ENCODE measurements around the gene PACS1.

The PACS1 gene

GRCh38 chr11:66062408-66062807 lies 7.7 kb upstream of the PACS1 start:
- Mint-ChIP-seq H3K4me3 (peak overlapping the region; percentile 27), H3K4me1 (ENCODE audit: low read depth) (peaks cover 38% of the 10 kb centered on the region), H3K27ac (peak overlapping the region; percentile 83)

GRCh38 chr11:66063900-66064299 lies 6.2 kb upstream of the PACS1 start:
- peaks cover 50% of the 10 kb centered on the region for H3K4me1 Mint-ChIP-seq (ENCODE audit: low read depth)

More at GRCh38 chr11:66062408-66062807, 7.7 kb upstream of the PACS1 start:
- H3K27me3 Mint-ChIP-seq, result no peaks in the 10 kb centered on the region
- peaks cover 30% of the 10 kb centered on the region for H3K36me3 Mint-ChIP-seq
- no peaks in the 10 kb centered on the region for H3K9me3 Mint-ChIP-seq (ENCODE audit: low read depth)

GRCh38 chr11:66064571-66064970 lies 5.5 kb upstream of the PACS1 start:
- peaks cover 57% of the 10 kb centered on the region for H3K4me1 Mint-ChIP-seq (ENCODE audit: low read depth)
- peaks cover 30% of the 10 kb centered on the region for H3K36me3 Mint-ChIP-seq
- H3K9me3 Mint-ChIP-seq (ENCODE audit: low read depth), result no peaks in the 10 kb centered on the region
- H3K27ac Mint-ChIP-seq, result no peak overlapping the region
- no peaks in the 10 kb centered on the region for H3K27me3 Mint-ChIP-seq
- no peak overlapping the region for H3K4me3 Mint-ChIP-seq

More at GRCh38 chr11:66063900-66064299, 6.2 kb upstream of the PACS1 start:
- Mint-ChIP-seq H3K27ac (peak overlapping the region; percentile 62), H3K9me3 (ENCODE audit: low read depth) (no peaks in the 10 kb centered on the region), H3K4me3 (no peak overlapping the region), H3K36me3 (peaks cover 30% of the 10 kb centered on the region), H3K27me3 (no peaks in the 10 kb centered on the region)

- H3K27me3 Mint-ChIP-seq, result no peaks in the 10 kb centered on the region
- peak overlapping the region; percentile 82 for H3K27ac Mint-ChIP-seq
- H3K36me3 Mint-ChIP-seq, result peaks cover 22% of the 10 kb centered on the region
- no peaks in the 10 kb centered on the region for H3K9me3 Mint-ChIP-seq (ENCODE audit: low read depth)
- H3K4me1 Mint-ChIP-seq (ENCODE audit: low read depth), result peaks cover 50% of the 10 kb centered on the region
- no peak overlapping the region for H3K4me3 Mint-ChIP-seq
These were observed 3.3 kb upstream of the PACS1 start for GRCh38 chr11:66066751-66067150.

GRCh38 chr11:66067640-66068039 lies 2.4 kb upstream of the PACS1 start:
- no peaks in the 10 kb centered on the region for H3K9me3 Mint-ChIP-seq (ENCODE audit: low read depth)
- peak overlapping the region; percentile 93 for H3K27ac Mint-ChIP-seq
- no peak overlapping the region for H3K4me3 Mint-ChIP-seq
- H3K27me3 Mint-ChIP-seq, result no peaks in the 10 kb centered on the region
- peaks cover 20% of the 10 kb centered on the region for H3K36me3 Mint-ChIP-seq
- peaks cover 57% of the 10 kb centered on the region for H3K4me1 Mint-ChIP-seq (ENCODE audit: low read depth)

- Mint-ChIP-seq H3K27ac (peak overlapping the region; percentile 93), H3K9me3 (ENCODE audit: low read depth) (no peaks in the 10 kb centered on the region), H3K27me3 (no peaks in the 10 kb centered on the region), H3K4me1 (ENCODE audit: low read depth) (peaks cover 62% of the 10 kb centered on the region), H3K4me3 (peak overlapping the region; percentile 88), H3K36me3 (peaks cover 13% of the 10 kb centered on the region)
These were observed 1.8 kb upstream of the PACS1 start for GRCh38 chr11:66068154-66068821.

- Mint-ChIP-seq H3K27ac (peak overlapping the region; percentile 93), H3K36me3 (peaks cover 11% of the 10 kb centered on the region)
These were observed 953 bp upstream of the PACS1 start for GRCh38 chr11:66068923-66069714.

GRCh38 chr11:66070604-66071380 lies 720 bp downstream of the PACS1 start:
- Mint-ChIP-seq H3K4me3 (peak overlapping the region; percentile 96), H3K36me3 (peaks cover 3% of the 10 kb centered on the region), H3K4me1 (ENCODE audit: low read depth) (peaks cover 78% of the 10 kb centered on the region), H3K9me3 (ENCODE audit: low read depth) (no peaks in the 10 kb centered on the region), H3K27ac (peak overlapping the region; percentile 93), H3K27me3 (no peaks in the 10 kb centered on the region)

More at GRCh38 chr11:66068923-66069714, 953 bp upstream of the PACS1 start:
- Mint-ChIP-seq H3K4me3 (peak overlapping the region; percentile 88), H3K27me3 (no peaks in the 10 kb centered on the region), H3K4me1 (ENCODE audit: low read depth) (peaks cover 69% of the 10 kb centered on the region), H3K9me3 (ENCODE audit: low read depth) (no peaks in the 10 kb centered on the region)

- Mint-ChIP-seq H3K36me3 (peaks cover 3% of the 10 kb centered on the region), H3K27ac (peak overlapping the region; percentile 93)
These were observed 1.3 kb downstream of the PACS1 start for GRCh38 chr11:66071381-66071801.

GRCh38 chr11:66072081-66072480 lies 2.0 kb downstream of the PACS1 start:
- Mint-ChIP-seq H3K4me3 (peak overlapping the region; percentile 96), H3K4me1 (ENCODE audit: low read depth) (peaks cover 79% of the 10 kb centered on the region), H3K27ac (peak overlapping the region; percentile 93), H3K9me3 (ENCODE audit: low read depth) (no peaks in the 10 kb centered on the region), H3K36me3 (peaks cover 3% of the 10 kb centered on the region), H3K27me3 (no peaks in the 10 kb centered on the region)

More at GRCh38 chr11:66071381-66071801, 1.3 kb downstream of the PACS1 start:
- Mint-ChIP-seq H3K4me3 (peak overlapping the region; percentile 96), H3K27me3 (no peaks in the 10 kb centered on the region), H3K9me3 (ENCODE audit: low read depth) (no peaks in the 10 kb centered on the region), H3K4me1 (ENCODE audit: low read depth) (peaks cover 80% of the 10 kb centered on the region)

GRCh38 chr11:66072518-66072917 lies 2.4 kb downstream of the PACS1 start:
- peaks cover 5% of the 10 kb centered on the region for H3K36me3 Mint-ChIP-seq
- peak overlapping the region; percentile 96 for H3K4me3 Mint-ChIP-seq
- peaks cover 79% of the 10 kb centered on the region for H3K4me1 Mint-ChIP-seq (ENCODE audit: low read depth)
- H3K27ac Mint-ChIP-seq, result peak overlapping the region; percentile 93
- no peaks in the 10 kb centered on the region for H3K27me3 Mint-ChIP-seq
- no peaks in the 10 kb centered on the region for H3K9me3 Mint-ChIP-seq (ENCODE audit: low read depth)

GRCh38 chr11:66073669-66074068 lies 3.6 kb downstream of the PACS1 start:
- H3K9me3 Mint-ChIP-seq (ENCODE audit: low read depth), result no peaks in the 10 kb centered on the region
- peaks cover 7% of the 10 kb centered on the region for H3K36me3 Mint-ChIP-seq
- peak overlapping the region; percentile 20 for H3K4me3 Mint-ChIP-seq
- H3K27me3 Mint-ChIP-seq, result no peaks in the 10 kb centered on the region
- no peak overlapping the region for H3K27ac Mint-ChIP-seq
- peaks cover 76% of the 10 kb centered on the region for H3K4me1 Mint-ChIP-seq (ENCODE audit: low read depth)

GRCh38 chr11:66075273-66075672 lies 5.2 kb downstream of the PACS1 start:
- H3K9me3 Mint-ChIP-seq (ENCODE audit: low read depth), result no peaks in the 10 kb centered on the region
- peaks cover 84% of the 10 kb centered on the region for H3K4me1 Mint-ChIP-seq (ENCODE audit: low read depth)
- peak overlapping the region; percentile 16 for H3K27ac Mint-ChIP-seq
- no peaks in the 10 kb centered on the region for H3K27me3 Mint-ChIP-seq
- no peak overlapping the region for H3K4me3 Mint-ChIP-seq
- peaks cover 7% of the 10 kb centered on the region for H3K36me3 Mint-ChIP-seq

- Mint-ChIP-seq H3K4me1 (ENCODE audit: low read depth) (peaks cover 90% of the 10 kb centered on the region), H3K9me3 (ENCODE audit: low read depth) (no peaks in the 10 kb centered on the region), H3K36me3 (peaks cover 7% of the 10 kb centered on the region), H3K4me3 (no peak overlapping the region), H3K27ac (no peak overlapping the region), H3K27me3 (no peaks in the 10 kb centered on the region)
These were observed 6.5 kb downstream of the PACS1 start for GRCh38 chr11:66076561-66076960.

GRCh38 chr11:66077927-66078326 lies 7.9 kb downstream of the PACS1 start:
- H3K4me1 Mint-ChIP-seq (ENCODE audit: low read depth), result peaks cover 86% of the 10 kb centered on the region
- H3K4me3 Mint-ChIP-seq, result no peak overlapping the region
- H3K36me3 Mint-ChIP-seq, result peaks cover 7% of the 10 kb centered on the region
- H3K27me3 Mint-ChIP-seq, result no peaks in the 10 kb centered on the region
- H3K27ac Mint-ChIP-seq, result peak overlapping the region; percentile 96
- H3K9me3 Mint-ChIP-seq (ENCODE audit: low read depth), result no peaks in the 10 kb centered on the region
